Effector memory CD4-positive, alpha-beta T cell (primary cell): ENCODE data around the gene DEAF1.

ENCODE experiments used
- DNase-seq, 3 donors: peaks; one replicate each; pipeline ENCODE4 v3.0.0-alpha.2; 2020
- H3K27ac ChIP-seq: 2 replicates; pipeline ENCODE4 v1.7.0; 2013; ENCODE audit warnings: mild to moderate bottlenecking, low read length, moderate library complexity; ENCODE audit not compliant: insufficient read depth, poor library complexity, severe bottlenecking
- H3K27me3 ChIP-seq: replicated peaks from 2 replicates; pipeline ENCODE4 v1.7.0; 2013; ENCODE audit warnings: mild to moderate bottlenecking, low read length; ENCODE audit not compliant: insufficient read depth, control insufficient read depth, poor library complexity, severe bottlenecking
- H3K36me3 ChIP-seq: 2 replicates; pipeline ENCODE4 v1.7.0; 2013; ENCODE audit warnings: mild to moderate bottlenecking, low read length, moderate library complexity; ENCODE audit not compliant: control insufficient read depth, insufficient read depth
- H3K4me1 ChIP-seq: 2 replicates; pipeline ENCODE4 v1.7.0; 2013; ENCODE audit warnings: low read length, mild to moderate bottlenecking; ENCODE audit not compliant: control insufficient read depth, insufficient read depth, poor library complexity, severe bottlenecking
- H3K4me3 ChIP-seq: 2 replicates; pipeline ENCODE4 v1.7.0; 2013; ENCODE audit warnings: low read length, low read depth, mild to moderate bottlenecking; ENCODE audit not compliant: insufficient read depth, poor library complexity, severe bottlenecking
- H3K9me3 ChIP-seq: 2 replicates; pipeline ENCODE4 v1.7.0; 2013; ENCODE audit warnings: mild to moderate bottlenecking, low read length, moderate library complexity; ENCODE audit not compliant: control insufficient read depth

DEAF1 gene

GRCh38 chr11:680476-680875, 14.5 kb downstream of the DEAF1 start:
- H3K9me3 ChIP-seq, result no peaks in the 10 kb centered on the region
- no peaks in the 10 kb centered on the region for H3K27me3 ChIP-seq
- H3K4me3 ChIP-seq, result no peak overlapping the region
- no peak for DNase-seq
- H3K36me3 ChIP-seq, result peaks cover 39% of the 10 kb centered on the region
- H3K27ac ChIP-seq, result no peak overlapping the region
- no peaks in the 10 kb centered on the region for H3K4me1 ChIP-seq

- no peak overlapping the region for H3K27ac ChIP-seq
- DNase-seq, result no peak
- no peaks in the 10 kb centered on the region for H3K4me1 ChIP-seq
- H3K4me3 ChIP-seq, result no peak overlapping the region
- no peaks in the 10 kb centered on the region for H3K27me3 ChIP-seq
- no peaks in the 10 kb centered on the region for H3K9me3 ChIP-seq
- H3K36me3 ChIP-seq, result peaks cover 38% of the 10 kb centered on the region
Measured at GRCh38 chr11:679271-680207, 15.5 kb downstream of the DEAF1 start.

- Histone ChIP-seq H3K4me3 (no peak overlapping the region), H3K27me3 (no peaks in the 10 kb centered on the region), H3K27ac (no peak overlapping the region), H3K36me3 (peaks cover 38% of the 10 kb centered on the region), H3K4me1 (no peaks in the 10 kb centered on the region), H3K9me3 (no peaks in the 10 kb centered on the region)
- no peak for DNase-seq
Measured at GRCh38 chr11:678297-678696, 16.7 kb downstream of the DEAF1 start.

GRCh38 chr11:674406-674805, 20.6 kb downstream of the DEAF1 start:
- no peak for DNase-seq
- H3K27ac ChIP-seq, result no peak overlapping the region
- H3K9me3 ChIP-seq, result no peaks in the 10 kb centered on the region
- H3K4me3 ChIP-seq, result no peak overlapping the region
- peaks cover 27% of the 10 kb centered on the region for H3K36me3 ChIP-seq
- no peaks in the 10 kb centered on the region for H3K27me3 ChIP-seq
- no peaks in the 10 kb centered on the region for H3K4me1 ChIP-seq

GRCh38 chr11:673866-674265, 21.2 kb downstream of the DEAF1 start:
- Histone ChIP-seq H3K4me3 (no peak overlapping the region), H3K4me1 (no peaks in the 10 kb centered on the region), H3K36me3 (peaks cover 27% of the 10 kb centered on the region), H3K27me3 (no peaks in the 10 kb centered on the region), H3K9me3 (no peaks in the 10 kb centered on the region), H3K27ac (no peak overlapping the region)
- DNase-seq, result no peak

- peaks cover 3% of the 10 kb centered on the region for H3K36me3 ChIP-seq
- no peaks in the 10 kb centered on the region for H3K27me3 ChIP-seq
- no peaks in the 10 kb centered on the region for H3K9me3 ChIP-seq
- no peaks in the 10 kb centered on the region for H3K4me1 ChIP-seq
- no peak overlapping the region for H3K4me3 ChIP-seq
- no peak overlapping the region for H3K27ac ChIP-seq
- no peak for DNase-seq
Measured at GRCh38 chr11:665704-666281, 29.2 kb downstream of the DEAF1 start.

- H3K4me1 ChIP-seq, result no peaks in the 10 kb centered on the region
- no peak overlapping the region for H3K27ac ChIP-seq
- no peak overlapping the region for H3K4me3 ChIP-seq
- no peaks in the 10 kb centered on the region for H3K9me3 ChIP-seq
- H3K36me3 ChIP-seq, result peaks cover 6% of the 10 kb centered on the region
- no peaks in the 10 kb centered on the region for H3K27me3 ChIP-seq
- DNase-seq, result no peak
Measured at GRCh38 chr11:665062-665703, 29.8 kb downstream of the DEAF1 start.

GRCh38 chr11:662689-663274, 32.2 kb downstream of the DEAF1 start:
- Histone ChIP-seq H3K36me3 (peaks cover 6% of the 10 kb centered on the region), H3K4me3 (no peak overlapping the region), H3K9me3 (no peaks in the 10 kb centered on the region), H3K27ac (no peak overlapping the region), H3K27me3 (no peaks in the 10 kb centered on the region), H3K4me1 (no peaks in the 10 kb centered on the region)
- peak in 2 of 3 donors; percentile 16 to 18 for DNase-seq

GRCh38 chr11:660681-661444, 34.2 kb downstream of the DEAF1 start:
- no peaks in the 10 kb centered on the region for H3K4me1 ChIP-seq
- peaks cover 10% of the 10 kb centered on the region for H3K36me3 ChIP-seq
- no peaks in the 10 kb centered on the region for H3K27me3 ChIP-seq
- DNase-seq, result no peak
- H3K4me3 ChIP-seq, result no peak overlapping the region
- H3K9me3 ChIP-seq, result no peaks in the 10 kb centered on the region
- H3K27ac ChIP-seq, result no peak overlapping the region
